Neural progenitor cell (in vitro differentiated cells): ENCODE data around the gene C4BPA. TPM values are rescaled to one million over a fixed set of nuclear protein-coding genes. Genes with fewer than 3 reads are reported as not detected.

ENCODE experiments used
- DNase-seq: peaks from one replicate; pipeline ENCODE4 v3.0.0-alpha.2; 2016; ENCODE audit warnings: low spot score
- H2AFZ ChIP-seq: fragments of 200-600 bp; sonication (generic); replicated peaks from 2 replicates; pipeline ENCODE4 v1.6.1; 2016; ENCODE audit warnings: antibody characterized with exemption
- H3F3A ChIP-seq: fragments of 200-600 bp; sonication (generic); 2 replicates; pipeline ENCODE4 v1.6.1; 2016; ENCODE audit warnings: antibody characterized with exemption, low read depth
- H3K27ac ChIP-seq: fragments of 200-600 bp; sonication (generic); 2 replicates; pipeline ENCODE4 v1.5.1; 2016; ENCODE audit warnings: mild to moderate bottlenecking
- H3K27me3 ChIP-seq: fragments of 200-600 bp; sonication (generic); 2 replicates; pipeline ENCODE4 v1.6.1; 2016; ENCODE audit warnings: mild to moderate bottlenecking, moderate library complexity
- H3K36me3 ChIP-seq: fragments of 200-600 bp; sonication (generic); 2 replicates; pipeline ENCODE4 v1.5.1; 2016
- H3K4me1 ChIP-seq: fragments of 200-600 bp; sonication (generic); 2 replicates; pipeline ENCODE4 v1.6.1; 2016; ENCODE audit warnings: mixed run types
- H3K4me2 ChIP-seq: fragments of 200-600 bp; sonication (generic); 2 replicates; pipeline ENCODE4 v1.6.1; 2016
- H3K4me3 ChIP-seq: fragments of 200-600 bp; sonication (generic); 2 replicates; pipeline ENCODE4 v1.5.1; 2016
- H3K79me2 ChIP-seq: fragments of 200-600 bp; sonication (generic); 2 replicates; pipeline ENCODE4 v1.6.1; 2016; ENCODE audit warnings: low read depth
- H3K9ac ChIP-seq: fragments of 200-600 bp; sonication (generic); 2 replicates; pipeline ENCODE4 v1.6.1; 2016
- H3K9me3 ChIP-seq: fragments of 200-600 bp; sonication (generic); 2 replicates; pipeline ENCODE4 v1.5.1; 2016; ENCODE audit warnings: low read depth
- H4K20me1 ChIP-seq: fragments of 200-600 bp; sonication (generic); 2 replicates; pipeline ENCODE4 v1.6.1; 2016; ENCODE audit warnings: low read depth
- H3K27ac Mint-ChIP-seq: 3 replicates; pipeline ENCODE4 v1.8.0; 2021; ENCODE audit warnings: mixed read lengths
- H3K27me3 Mint-ChIP-seq: 2 replicates; pipeline ENCODE4 v1.8.0; 2022; ENCODE audit warnings: low read depth, mild to moderate bottlenecking, inconsistent platforms, moderate library complexity, mixed read lengths; ENCODE audit not compliant: insufficient read depth
- H3K36me3 Mint-ChIP-seq: 3 replicates; pipeline ENCODE4 v1.8.0; 2021; ENCODE audit warnings: mixed read lengths
- H3K4me1 Mint-ChIP-seq: 3 replicates; pipeline ENCODE4 v1.8.0; 2021; ENCODE audit warnings: mixed read lengths
- H3K4me3 Mint-ChIP-seq: 3 replicates; pipeline ENCODE4 v1.8.0; 2021; ENCODE audit warnings: mild to moderate bottlenecking, moderate library complexity, mixed read lengths
- H3K9me3 Mint-ChIP-seq: 3 replicates; pipeline ENCODE4 v1.8.0; 2020; ENCODE audit warnings: mixed read lengths
- CTCF ChIP-seq: fragments of 200-600 bp; sonication (generic); IDR thresholded peaks from 2 replicates; pipeline ENCODE4 v1.5.1; 2017; ENCODE audit warnings: antibody characterized with exemption, mild to moderate bottlenecking
- EZH2 ChIP-seq: fragments of 200-600 bp; sonication (generic); IDR thresholded peaks from 2 replicates; pipeline ENCODE4 v1.6.1; 2017; ENCODE audit warnings: antibody characterized with exemption, mild to moderate bottlenecking, moderate library complexity
- EZH2phosphoT487 ChIP-seq: fragments of 200-600 bp; sonication (generic); IDR thresholded peaks from 2 replicates; pipeline ENCODE4 v1.6.1; 2017; ENCODE audit warnings: antibody characterized with exemption
- total RNA-seq: library from RNA; depleted of rRNA; stranded (reverse); fragments of >200 nt; gene quantifications from 2 replicates; pipeline ENCODE4 v1.2.3, GENCODE V29; 2015; ENCODE audit warnings: low replicate concordance

Gene C4BPA
- total RNA-seq, 1 donor from 2014 or later: not detected

- Mint-ChIP-seq H3K4me1 (peaks cover 4% of the 10 kb centered on the region), H3K9me3 (no peaks in the 10 kb centered on the region), H3K27me3 (no peaks in the 10 kb centered on the region), H3K4me3 (no peak overlapping the region), H3K27ac (no peak overlapping the region), H3K36me3 (no peaks in the 10 kb centered on the region)
- TF ChIP-seq CTCF: no peak
- TF ChIP-seq EZH2phosphoT487: no peak
- TF ChIP-seq EZH2: no peak
- Histone ChIP-seq H3K4me1 (peaks cover 4% of the 10 kb centered on the region), H3K79me2 (no peaks in the 10 kb centered on the region), H2AFZ (no peak overlapping the region), H3K9me3 (peaks cover 5% of the 10 kb centered on the region), H3K27me3 (no peaks in the 10 kb centered on the region), H3K27ac (no peak overlapping the region), H3F3A (no peaks in the 10 kb centered on the region), H4K20me1 (no peaks in the 10 kb centered on the region), H3K4me3 (no peak overlapping the region), H3K4me2 (no peak overlapping the region), H3K9ac (no peak overlapping the region), H3K36me3 (no peaks in the 10 kb centered on the region)
- no peak for DNase-seq
Observed at GRCh38 chr1:207173396-207173795, 69.4 kb downstream of the C4BPA start.

- no peaks in the 10 kb centered on the region for H3K9me3 ChIP-seq
- TF ChIP-seq CTCF: no peak
- no peak for TF ChIP-seq EZH2phosphoT487
- no peak for TF ChIP-seq EZH2
- Mint-ChIP-seq H3K27me3 (no peaks in the 10 kb centered on the region), H3K4me1 (peaks cover 4% of the 10 kb centered on the region), H3K4me3 (no peak overlapping the region), H3K9me3 (no peaks in the 10 kb centered on the region), H3K36me3 (no peaks in the 10 kb centered on the region), H3K27ac (no peak overlapping the region)
- H3K4me2 ChIP-seq: no peak overlapping the region
- no peaks in the 10 kb centered on the region for H4K20me1 ChIP-seq
- peaks cover 4% of the 10 kb centered on the region for H3K4me1 ChIP-seq
- no peak overlapping the region for H3K4me3 ChIP-seq
- H3K36me3 ChIP-seq: no peaks in the 10 kb centered on the region
- no peaks in the 10 kb centered on the region for H3F3A ChIP-seq
- no peak overlapping the region for H3K27ac ChIP-seq
- no peak for DNase-seq
- H2AFZ ChIP-seq: no peak overlapping the region
- H3K79me2 ChIP-seq: no peaks in the 10 kb centered on the region
- no peaks in the 10 kb centered on the region for H3K27me3 ChIP-seq
- no peak overlapping the region for H3K9ac ChIP-seq
Observed at GRCh38 chr1:207174913-207175312, 70.9 kb downstream of the C4BPA start.

GRCh38 chr1:207179036-207179435, 75.0 kb downstream of the C4BPA start:
- Histone ChIP-seq H3K4me2 (no peak overlapping the region), H3K9ac (no peak overlapping the region), H3K9me3 (no peaks in the 10 kb centered on the region), H3K27me3 (no peaks in the 10 kb centered on the region), H3K79me2 (no peaks in the 10 kb centered on the region), H3K27ac (no peak overlapping the region), H3K4me1 (peaks cover 4% of the 10 kb centered on the region), H3K4me3 (no peak overlapping the region), H3K36me3 (no peaks in the 10 kb centered on the region), H4K20me1 (no peaks in the 10 kb centered on the region), H3F3A (no peaks in the 10 kb centered on the region), H2AFZ (no peak overlapping the region)
- H3K36me3 Mint-ChIP-seq: no peaks in the 10 kb centered on the region
- no peak overlapping the region for H3K4me3 Mint-ChIP-seq
- no peaks in the 10 kb centered on the region for H3K27me3 Mint-ChIP-seq
- H3K27ac Mint-ChIP-seq: no peak overlapping the region
- DNase-seq: no peak
- no peak for TF ChIP-seq EZH2phosphoT487
- no peak for TF ChIP-seq CTCF
- no peak for TF ChIP-seq EZH2
- H3K9me3 Mint-ChIP-seq: no peaks in the 10 kb centered on the region
- no peaks in the 10 kb centered on the region for H3K4me1 Mint-ChIP-seq

- Histone ChIP-seq H3K4me3 (no peak overlapping the region), H4K20me1 (no peaks in the 10 kb centered on the region), H3K9me3 (no peaks in the 10 kb centered on the region), H3K79me2 (no peaks in the 10 kb centered on the region), H3K4me1 (peaks cover 4% of the 10 kb centered on the region), H3F3A (no peaks in the 10 kb centered on the region), H3K27me3 (no peaks in the 10 kb centered on the region), H3K4me2 (no peak overlapping the region), H3K36me3 (no peaks in the 10 kb centered on the region), H2AFZ (no peak overlapping the region), H3K9ac (no peak overlapping the region), H3K27ac (no peak overlapping the region)
- H3K27ac Mint-ChIP-seq: no peak overlapping the region
- no peak for DNase-seq
- no peaks in the 10 kb centered on the region for H3K36me3 Mint-ChIP-seq
- no peaks in the 10 kb centered on the region for H3K27me3 Mint-ChIP-seq
- no peaks in the 10 kb centered on the region for H3K4me1 Mint-ChIP-seq
- TF ChIP-seq EZH2phosphoT487: no peak
- no peak for TF ChIP-seq CTCF
- no peaks in the 10 kb centered on the region for H3K9me3 Mint-ChIP-seq
- H3K4me3 Mint-ChIP-seq: no peak overlapping the region
Observed at GRCh38 chr1:207181847-207182246, 77.8 kb downstream of the C4BPA start.
